SJCRH30 (cell line): ENCODE measurements around the gene GDPGP1. TPM values are rescaled to one million over a fixed set of nuclear protein-coding genes. Genes with fewer than 3 reads are reported as not detected.

ENCODE experiments used
- DNase-seq, 2 experiments: peaks; one replicate each; pipeline ENCODE4 v3.0.0-alpha.2; 2015 to 2020
- H3K27ac ChIP-seq: fragments of 250-450 bp; sonication (Bioruptor Pico); 2 replicates; pipeline ENCODE4 v1.5.1; 2020; ENCODE audit warnings: mild to moderate bottlenecking, moderate library complexity
- H3K27me3 ChIP-seq: fragments of 250-450 bp; sonication (Bioruptor Pico); 2 replicates; pipeline ENCODE4 v1.5.1; 2020; ENCODE audit warnings: mild to moderate bottlenecking, moderate library complexity
- H3K36me3 ChIP-seq: fragments of 250-450 bp; sonication (Bioruptor Pico); 2 replicates; pipeline ENCODE4 v1.5.1; 2020; ENCODE audit warnings: mild to moderate bottlenecking, moderate library complexity
- H3K4me1 ChIP-seq: fragments of 250-450 bp; sonication (Bioruptor Pico); 2 replicates; pipeline ENCODE4 v1.5.1; 2020; ENCODE audit warnings: mild to moderate bottlenecking, moderate library complexity
- H3K4me3 ChIP-seq: fragments of 250-450 bp; sonication (Bioruptor Pico); 2 replicates; pipeline ENCODE4 v1.5.1; 2020; ENCODE audit warnings: mild to moderate bottlenecking, moderate library complexity
- H3K9me3 ChIP-seq: fragments of 250-450 bp; sonication (Bioruptor Pico); replicated peaks from 2 replicates; pipeline ENCODE4 v1.5.1; 2020; ENCODE audit warnings: mild to moderate bottlenecking, moderate library complexity
- total RNA-seq: library from RNA; depleted of rRNA; stranded (reverse); fragments of >200 nt; shearing (Covaris generic); gene quantifications from 2 replicates; pipeline ENCODE4 v1.2.3, GENCODE V29; 2014

The GDPGP1 gene
- total RNA-seq, 1 experiment from 2014 or later: 1.8 TPM

- no peaks in the 10 kb centered on the region for H3K27me3 ChIP-seq
- no peaks in the 10 kb centered on the region for H3K36me3 ChIP-seq
- H3K27ac ChIP-seq: no peak overlapping the region
- H3K4me3 ChIP-seq: no peak overlapping the region
- H3K9me3 ChIP-seq: no peaks in the 10 kb centered on the region
- no peak for DNase-seq
- H3K4me1 ChIP-seq: 0 out of 2 replicates have a peak, but pooled peaks cover 2% of the 10 kb centered on the region
These were observed 5.9 kb upstream of the GDPGP1 start for GRCh38 chr15:90227816-90228772.

DNA sequence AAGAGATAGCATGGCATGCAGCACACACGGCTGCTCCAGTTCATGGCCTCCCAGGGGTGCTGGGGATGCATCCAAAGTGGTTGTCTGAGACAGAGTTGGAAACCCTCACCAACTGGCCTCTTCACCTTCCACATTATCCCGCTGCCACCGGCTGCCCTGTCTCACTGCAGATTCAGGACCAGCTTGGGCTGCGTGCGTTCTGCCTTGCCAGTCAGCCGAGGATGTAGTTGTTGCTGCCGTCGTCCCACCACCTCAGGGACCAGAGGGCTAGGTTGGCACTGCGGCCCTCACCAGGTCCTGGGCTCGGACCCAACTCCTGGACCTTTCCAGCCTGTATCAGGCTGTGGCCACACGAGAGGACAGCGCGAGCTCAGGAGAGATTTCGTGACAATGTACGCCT lies 5.0 kb upstream of the GDPGP1 start:
- Histone ChIP-seq H3K9me3 (no peaks in the 10 kb centered on the region), H3K4me1 (0 out of 2 replicates have a peak, but pooled peaks cover 2% of the 10 kb centered on the region), H3K36me3 (no peaks in the 10 kb centered on the region), H3K4me3 (no peak overlapping the region), H3K27ac (no peak overlapping the region), H3K27me3 (no peaks in the 10 kb centered on the region)
- DNase-seq: no peak

- no peak overlapping the region for H3K4me3 ChIP-seq
- no peak overlapping the region for H3K27ac ChIP-seq
- H3K36me3 ChIP-seq: no peaks in the 10 kb centered on the region
- no peaks in the 10 kb centered on the region for H3K9me3 ChIP-seq
- no peaks in the 10 kb centered on the region for H3K27me3 ChIP-seq
- DNase-seq: no peak
- peaks cover 6% of the 10 kb centered on the region; the same call in 1 of the 2 replicates for H3K4me1 ChIP-seq
These were observed 3.9 kb upstream of the GDPGP1 start for GRCh38 chr15:90230071-90230494.

DNA sequence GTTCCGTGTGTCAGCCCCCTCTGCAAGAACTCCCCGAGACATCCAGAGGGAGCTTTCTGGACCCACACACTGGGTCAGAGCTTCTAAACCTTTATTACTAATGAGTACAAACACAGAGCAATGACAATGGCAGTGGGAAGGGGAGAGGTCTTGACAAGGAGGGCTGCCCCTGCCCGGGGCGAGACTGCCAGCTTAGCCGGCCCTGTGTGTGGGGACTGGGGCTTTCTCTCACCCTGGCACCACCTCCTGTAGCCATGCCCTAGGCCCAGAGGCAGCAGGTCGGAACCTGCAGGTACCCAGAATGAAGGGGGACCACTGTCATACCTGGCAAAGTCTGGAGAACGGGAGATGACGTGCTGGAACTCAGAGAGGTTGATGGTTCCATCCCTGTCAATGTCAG lies 3.4 kb upstream of the GDPGP1 start:
- Histone ChIP-seq H3K4me3 (no peak overlapping the region), H3K9me3 (no peaks in the 10 kb centered on the region), H3K27me3 (no peaks in the 10 kb centered on the region), H3K36me3 (no peaks in the 10 kb centered on the region), H3K4me1 (peaks cover 6% of the 10 kb centered on the region; the same call in 1 of the 2 replicates), H3K27ac (no peak overlapping the region)
- DNase-seq: no peak

DNA sequence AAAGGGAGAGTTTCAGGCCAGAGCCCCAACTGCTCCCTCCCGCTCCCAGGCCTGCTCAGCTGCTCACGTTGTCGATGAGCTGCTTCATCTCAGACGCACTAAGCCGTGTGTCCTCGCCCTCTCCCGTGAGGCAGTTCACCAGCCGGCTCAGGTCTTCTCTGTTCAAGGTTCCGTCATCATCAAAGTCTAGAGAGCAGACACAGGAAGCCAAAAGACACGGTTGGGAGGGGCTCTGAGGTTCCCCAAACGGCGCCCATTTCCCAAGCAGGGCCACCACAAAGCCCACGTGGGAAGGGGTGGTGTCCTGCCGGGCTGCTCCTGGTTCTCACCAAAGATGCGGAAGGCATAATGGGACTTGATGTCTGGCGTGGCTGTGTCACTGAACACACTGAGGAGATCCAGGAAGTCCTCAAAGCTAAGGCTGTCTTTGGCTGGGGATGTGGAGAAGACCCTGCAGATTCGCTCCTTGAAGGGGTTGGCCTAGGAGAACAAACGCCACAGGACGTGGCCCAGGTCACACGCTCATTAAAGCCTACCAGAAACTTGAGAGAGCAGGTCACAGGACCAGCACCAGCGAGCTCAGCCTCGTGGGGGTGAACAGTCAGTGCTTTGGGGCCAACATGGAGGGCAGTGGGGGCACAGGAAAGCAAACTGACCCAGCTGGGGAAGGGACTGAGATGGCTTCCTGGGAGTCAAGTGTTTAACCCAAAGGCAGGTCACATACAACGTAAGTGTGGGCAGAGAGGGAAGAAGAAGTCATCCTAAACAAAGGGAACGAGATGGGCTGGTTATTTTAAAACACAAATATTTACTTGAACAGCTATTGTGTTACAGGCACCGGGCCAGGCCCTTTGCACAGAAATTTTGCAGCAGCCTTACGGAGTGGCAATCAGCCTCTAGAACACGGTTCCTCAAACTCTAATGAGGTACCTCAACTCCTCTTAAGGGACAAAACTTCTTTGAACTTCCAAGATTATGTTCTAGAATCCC lies 2.7 kb upstream of the GDPGP1 start:
- no peaks in the 10 kb centered on the region for H3K27me3 ChIP-seq
- H3K9me3 ChIP-seq: no peaks in the 10 kb centered on the region
- no peak for DNase-seq
- no peak overlapping the region for H3K4me3 ChIP-seq
- no peak overlapping the region for H3K27ac ChIP-seq
- no peaks in the 10 kb centered on the region for H3K36me3 ChIP-seq
- peaks cover 6% of the 10 kb centered on the region; the same call in 1 of the 2 replicates for H3K4me1 ChIP-seq

DNA sequence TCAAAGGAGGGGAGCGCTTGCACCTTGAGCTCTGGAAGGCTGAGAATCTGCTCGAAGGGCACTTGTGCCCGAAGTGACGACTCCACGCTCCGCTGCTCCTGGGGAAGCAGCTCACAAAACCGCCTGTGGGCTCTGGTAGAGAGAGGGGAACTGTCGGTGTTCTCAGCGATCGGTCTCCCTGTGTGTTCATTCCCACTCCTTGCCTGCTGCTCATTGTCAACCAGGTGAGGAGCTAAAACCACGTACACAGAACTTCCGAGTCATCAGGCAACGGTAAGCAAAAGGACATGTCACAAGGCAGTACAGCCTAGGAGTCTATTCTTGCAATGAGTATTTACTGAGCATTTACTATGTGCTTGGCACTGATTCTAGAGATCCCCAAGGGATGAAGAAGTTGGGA lies 1.8 kb upstream of the GDPGP1 start:
- H3K36me3 ChIP-seq: no peaks in the 10 kb centered on the region
- H3K27me3 ChIP-seq: no peaks in the 10 kb centered on the region
- H3K4me3 ChIP-seq: no peak overlapping the region
- peaks cover 6% of the 10 kb centered on the region; the same call in 1 of the 2 replicates for H3K4me1 ChIP-seq
- H3K9me3 ChIP-seq: no peaks in the 10 kb centered on the region
- DNase-seq: no peak
- H3K27ac ChIP-seq: no peak overlapping the region

- DNase-seq: no peak
- Histone ChIP-seq H3K36me3 (no peaks in the 10 kb centered on the region), H3K4me1 (peaks cover 6% of the 10 kb centered on the region; the same call in 1 of the 2 replicates), H3K9me3 (no peaks in the 10 kb centered on the region), H3K27me3 (no peaks in the 10 kb centered on the region), H3K27ac (no peak overlapping the region), H3K4me3 (peak overlapping the region; percentile 78)
These were observed 1.0 kb upstream of the GDPGP1 start for GRCh38 chr15:90232941-90233386.

GRCh38 chr15:90233387-90234095 lies 468 bp upstream of the GDPGP1 start, which contains the start of gene CIB1:
CIB1 (minus strand) TSS chr15:90233941; CDS start chr15:90233885, 56 bp downstream.
- Histone ChIP-seq H3K9me3 (no peaks in the 10 kb centered on the region), H3K27ac (no peak within 1 kb of the TSS), H3K27me3 (no peaks in the 10 kb centered on the region), H3K36me3 (no peaks in the 10 kb centered on the region), H3K4me1 (peaks cover 6% of the 10 kb centered on the region; the same call in 1 of the 2 replicates), H3K4me3 (peak within 1 kb of the TSS; percentile 78)
- DNase-seq: peak; percentile 96 to 97

DNA sequence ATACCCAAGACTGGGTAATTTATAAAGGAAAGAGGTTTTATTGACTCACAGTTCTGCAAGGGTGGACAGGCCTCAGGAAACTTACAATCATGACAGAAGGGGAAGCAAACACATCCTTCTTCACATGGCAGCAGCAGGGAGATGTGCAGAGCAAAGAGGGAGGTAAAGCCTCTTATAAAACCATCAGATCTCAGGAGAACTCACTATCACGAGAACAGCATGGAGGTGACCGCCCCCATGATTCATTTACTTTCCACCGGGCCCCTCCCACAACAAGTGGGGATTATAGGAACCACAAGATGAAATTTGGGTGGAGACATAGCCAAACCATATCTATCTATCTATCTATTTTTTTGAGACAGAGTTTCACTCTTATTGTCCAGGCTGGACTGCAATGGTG lies 5.4 kb downstream of the GDPGP1 start:
- H3K27me3 ChIP-seq: no peaks in the 10 kb centered on the region
- no peak overlapping the region for H3K27ac ChIP-seq
- peaks cover 4% of the 10 kb centered on the region; the same call in 1 of the 2 replicates for H3K4me1 ChIP-seq
- no peak for DNase-seq
- no peak overlapping the region for H3K4me3 ChIP-seq
- no peaks in the 10 kb centered on the region for H3K36me3 ChIP-seq
- no peaks in the 10 kb centered on the region for H3K9me3 ChIP-seq

GRCh38 chr15:90240856-90241255 lies 6.8 kb downstream of the GDPGP1 start:
- no peaks in the 10 kb centered on the region for H3K36me3 ChIP-seq
- H3K4me3 ChIP-seq: no peak overlapping the region
- DNase-seq: no peak
- no peak overlapping the region for H3K27ac ChIP-seq
- H3K4me1 ChIP-seq: no peaks in the 10 kb centered on the region
- no peaks in the 10 kb centered on the region for H3K9me3 ChIP-seq
- no peaks in the 10 kb centered on the region for H3K27me3 ChIP-seq

GRCh38 chr15:90241343-90242192 lies 7.6 kb downstream of the GDPGP1 start:
- DNase-seq: no peak
- no peaks in the 10 kb centered on the region for H3K4me1 ChIP-seq
- no peaks in the 10 kb centered on the region for H3K9me3 ChIP-seq
- H3K27ac ChIP-seq: no peak overlapping the region
- H3K4me3 ChIP-seq: no peak overlapping the region
- no peaks in the 10 kb centered on the region for H3K36me3 ChIP-seq
- no peaks in the 10 kb centered on the region for H3K27me3 ChIP-seq

- Histone ChIP-seq H3K27me3 (no peaks in the 10 kb centered on the region), H3K36me3 (no peaks in the 10 kb centered on the region), H3K4me3 (no peak overlapping the region), H3K4me1 (no peaks in the 10 kb centered on the region), H3K9me3 (no peaks in the 10 kb centered on the region), H3K27ac (no peak overlapping the region)
- no peak for DNase-seq
These were observed 10.1 kb downstream of the GDPGP1 start for GRCh38 chr15:90243943-90244639.

- Histone ChIP-seq H3K27ac (no peak overlapping the region), H3K36me3 (no peaks in the 10 kb centered on the region), H3K4me1 (no peaks in the 10 kb centered on the region), H3K4me3 (peak overlapping the region; percentile 56), H3K27me3 (no peaks in the 10 kb centered on the region), H3K9me3 (no peaks in the 10 kb centered on the region)
- DNase-seq: no peak
These were observed 14.8 kb downstream of the GDPGP1 start for GRCh38 chr15:90248789-90249202.
